Left lung (tissue), 10 donors: ENCODE results near the gene MAGEB4. TPM values are rescaled to one million over a fixed set of nuclear protein-coding genes. Genes with fewer than 3 reads are reported as not detected.

ENCODE experiments used
- ATAC-seq: fragments of 200-7000 bp; cut with Tn5 transposase; one replicate; pipeline ENCODE4 v1.9.1; 2020; ENCODE audit warnings: moderate library complexity
- DNase-seq, 4 donors: peaks; one replicate each; pipeline ENCODE4 v3.0.0-alpha.2; 2013 to 2020
- H3K27ac ChIP-seq, 2 donors: fragments of 200-600 bp; sonication (generic) in 1 of 2; one replicate each; pipeline versions ENCODE4 v1.5.0 to v1.8.0; 2020 to 2021
- H3K27me3 ChIP-seq, 2 donors: fragments of 200-600 bp; sonication (generic) in 1 of 2; one replicate each; pipeline versions ENCODE4 v1.5.0 to v1.8.0; 2020 to 2021
- H3K36me3 ChIP-seq, 2 donors: fragments of 200-600 bp; sonication (generic) in 1 of 2; one replicate each; pipeline versions ENCODE4 v1.5.0 to v1.8.0; 2020 to 2021
- H3K4me1 ChIP-seq, 2 donors: fragments of 200-600 bp; one replicate each; pipeline ENCODE4 v1.8.0; 2021
- H3K4me3 ChIP-seq, 2 donors: fragments of 200-600 bp; sonication (generic) in 1 of 2; one replicate each; pipeline versions ENCODE4 v1.5.0 to v1.8.0; 2020 to 2021; ENCODE audit warnings: mild to moderate bottlenecking in 1 of 2
- H3K9me3 ChIP-seq, 2 donors: fragments of 200-600 bp; sonication (generic) in 1 of 2; one replicate each; pipeline versions ENCODE4 v1.5.0 to v1.8.0; 2020 to 2021
- intact Hi-C, 2 donors: fragments of 100-400 bp; cut with DNase I; formaldehyde crosslinking; loops; one replicate each; pipeline versions ENCODE4 v1.11.2 to v1.14.2; 2022
- polyA plus RNA-seq, 6 donors: library from polyadenylated mRNA; unstranded; fragments of 120-200 nt; gene quantifications; one replicate each; pipeline ENCODE4 v1.2.1, GENCODE V29; 2013; ENCODE audit not compliant: insufficient read length in 6 of 6
- total RNA-seq, 2 donors: library from RNA; stranded (reverse); fragmentation: NEBNext Ultra II Directional; extraction: Animal tissue kit (Norgen Biotek cat#: 25700); gene quantifications; one replicate each; pipeline ENCODE4 v1.2.1, GENCODE V29; 2021
- TF ChIP-seq, protein P1 (sequence below), 2 donors: fragments of 200-600 bp; sonication (generic) in 1 of 2; IDR thresholded peaks; one replicate each; pipeline versions ENCODE4 v1.5.0 to v1.8.0; 2021; ENCODE audit warnings: antibody characterized with exemption in 2 of 2
- donor health status: DM: no; HTN: yes; CAD: no.
- donor health status: DM: no; HTN: no; CAD: no.

The MAGEB4 gene
- total and polyA plus RNA-seq, 8 donors: not detected

DNA sequence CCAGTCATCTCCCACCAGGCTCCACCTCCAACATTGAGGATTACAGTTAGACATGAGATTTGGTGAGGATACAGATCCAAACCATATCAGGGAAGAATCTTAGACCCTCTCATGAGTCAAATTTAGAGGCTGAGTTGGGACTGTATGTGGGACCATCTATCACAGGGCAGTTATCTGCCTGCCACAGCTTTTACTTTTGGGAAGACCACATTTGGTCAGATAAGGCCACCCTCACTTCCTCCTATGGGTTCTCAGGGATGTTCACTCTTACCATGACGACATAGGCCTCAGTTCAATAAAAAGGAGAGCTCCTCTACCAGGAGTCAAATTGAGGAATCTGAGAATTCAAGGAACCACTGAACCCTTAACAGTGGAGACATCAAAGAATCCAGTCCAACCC is 24.3 kb upstream of the MAGEB4 start:
- H3K9me3 ChIP-seq: no peaks in the 10 kb centered on the region
- no peak for DNase-seq
- TF ChIP-seq, protein P1, sequence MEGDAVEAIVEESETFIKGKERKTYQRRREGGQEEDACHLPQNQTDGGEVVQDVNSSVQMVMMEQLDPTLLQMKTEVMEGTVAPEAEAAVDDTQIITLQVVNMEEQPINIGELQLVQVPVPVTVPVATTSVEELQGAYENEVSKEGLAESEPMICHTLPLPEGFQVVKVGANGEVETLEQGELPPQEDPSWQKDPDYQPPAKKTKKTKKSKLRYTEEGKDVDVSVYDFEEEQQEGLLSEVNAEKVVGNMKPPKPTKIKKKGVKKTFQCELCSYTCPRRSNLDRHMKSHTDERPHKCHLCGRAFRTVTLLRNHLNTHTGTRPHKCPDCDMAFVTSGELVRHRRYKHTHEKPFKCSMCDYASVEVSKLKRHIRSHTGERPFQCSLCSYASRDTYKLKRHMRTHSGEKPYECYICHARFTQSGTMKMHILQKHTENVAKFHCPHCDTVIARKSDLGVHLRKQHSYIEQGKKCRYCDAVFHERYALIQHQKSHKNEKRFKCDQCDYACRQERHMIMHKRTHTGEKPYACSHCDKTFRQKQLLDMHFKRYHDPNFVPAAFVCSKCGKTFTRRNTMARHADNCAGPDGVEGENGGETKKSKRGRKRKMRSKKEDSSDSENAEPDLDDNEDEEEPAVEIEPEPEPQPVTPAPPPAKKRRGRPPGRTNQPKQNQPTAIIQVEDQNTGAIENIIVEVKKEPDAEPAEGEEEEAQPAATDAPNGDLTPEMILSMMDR (IDR thresholded peaks at IDR 0.05): no peak
- intact Hi-C loops: no loop called here
- H3K27me3 ChIP-seq: no peaks in the 10 kb centered on the region
- no peaks in the 10 kb centered on the region for H3K36me3 ChIP-seq
- ATAC-seq: no peak
- no peak overlapping the region for H3K4me3 ChIP-seq
- H3K27ac ChIP-seq: no peak overlapping the region
- no peaks in the 10 kb centered on the region for H3K4me1 ChIP-seq

DNA sequence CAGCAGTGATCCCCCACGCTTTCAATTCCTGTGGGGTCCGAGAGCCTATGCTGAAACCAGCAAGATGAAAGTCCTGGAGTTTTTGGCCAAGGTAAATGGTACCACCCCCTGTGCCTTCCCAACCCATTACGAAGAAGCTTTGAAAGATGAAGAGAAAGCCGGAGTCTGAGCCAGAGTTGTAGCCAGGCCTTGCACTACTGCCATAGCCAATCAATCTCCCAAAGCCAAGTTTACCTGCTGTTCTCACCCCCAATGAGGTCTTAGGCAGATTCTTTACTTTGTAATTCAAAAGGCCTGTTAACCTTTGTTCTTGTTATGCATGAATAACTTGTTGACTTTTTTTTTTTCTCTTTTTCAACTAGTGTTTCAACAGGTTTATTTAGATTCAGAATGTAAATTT is 22.4 kb upstream of the MAGEB4 start:
- no peaks in the 10 kb centered on the region for H3K4me1 ChIP-seq
- TF ChIP-seq, protein P1 (IDR thresholded peaks at IDR 0.05): no peak
- DNase-seq (no peak), ATAC-seq (no peak)
- no peaks in the 10 kb centered on the region for H3K27me3 ChIP-seq
- no peaks in the 10 kb centered on the region for H3K9me3 ChIP-seq
- intact Hi-C loops: no loop called here
- H3K36me3 ChIP-seq: no peaks in the 10 kb centered on the region
- no peak overlapping the region for H3K27ac ChIP-seq
- no peak overlapping the region for H3K4me3 ChIP-seq

DNA sequence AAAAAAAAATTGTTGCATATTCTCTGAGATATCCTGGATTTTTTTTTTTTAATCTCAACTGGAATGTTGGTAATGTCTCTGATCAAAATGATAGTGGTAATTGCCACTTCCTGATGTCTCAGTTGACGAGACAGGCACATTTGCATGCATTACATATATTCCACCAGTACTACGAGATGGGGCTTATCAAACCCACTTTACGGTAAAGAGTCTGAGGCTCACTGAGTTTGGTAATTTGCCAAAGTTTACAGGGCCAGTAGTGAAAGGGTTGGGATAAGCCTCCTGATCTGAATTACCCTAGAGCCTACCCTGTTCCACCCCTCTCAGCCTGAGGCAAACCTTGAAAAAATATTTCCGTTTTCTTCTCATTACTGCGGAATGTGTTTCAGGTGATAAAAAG is 21.1 kb upstream of the MAGEB4 start:
- DNase-seq: no peak
- H3K4me3 ChIP-seq: no peak overlapping the region
- no peaks in the 10 kb centered on the region for H3K9me3 ChIP-seq
- TF ChIP-seq, protein P1 (IDR thresholded peaks at IDR 0.05): no peak
- H3K27me3 ChIP-seq: no peaks in the 10 kb centered on the region
- ATAC-seq: no peak
- intact Hi-C loops: no loop called here
- H3K4me1 ChIP-seq: no peaks in the 10 kb centered on the region
- H3K36me3 ChIP-seq: no peaks in the 10 kb centered on the region
- no peak overlapping the region for H3K27ac ChIP-seq

DNA sequence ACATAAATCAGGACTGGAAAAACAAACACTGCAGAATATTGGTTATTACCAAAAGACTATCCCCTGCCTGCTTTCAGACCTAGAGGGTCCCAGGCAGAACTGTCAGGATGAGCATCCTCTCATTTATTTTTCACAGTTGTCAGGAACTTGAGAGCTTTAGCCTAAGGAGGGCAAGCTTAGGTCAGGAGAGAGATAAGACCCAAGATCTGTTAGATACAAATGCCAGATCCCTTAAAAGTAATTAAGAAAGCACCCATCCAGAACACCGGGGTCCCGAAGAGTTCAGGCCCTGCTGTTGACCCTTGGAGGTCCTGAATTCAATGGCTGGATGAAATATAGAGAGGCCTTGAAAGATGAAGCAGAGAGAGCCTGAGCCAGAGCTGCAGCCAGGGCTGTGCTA is 17.3 kb upstream of the MAGEB4 start:
- no peak for DNase-seq
- no peaks in the 10 kb centered on the region for H3K36me3 ChIP-seq
- intact Hi-C loops: no loop called here
- H3K27ac ChIP-seq: no peak overlapping the region
- no peaks in the 10 kb centered on the region for H3K9me3 ChIP-seq
- no peaks in the 10 kb centered on the region for H3K4me1 ChIP-seq
- ATAC-seq: no peak
- no peaks in the 10 kb centered on the region for H3K27me3 ChIP-seq
- no peak overlapping the region for H3K4me3 ChIP-seq
- TF ChIP-seq, protein P1 (IDR thresholded peaks at IDR 0.05): no peak

DNA sequence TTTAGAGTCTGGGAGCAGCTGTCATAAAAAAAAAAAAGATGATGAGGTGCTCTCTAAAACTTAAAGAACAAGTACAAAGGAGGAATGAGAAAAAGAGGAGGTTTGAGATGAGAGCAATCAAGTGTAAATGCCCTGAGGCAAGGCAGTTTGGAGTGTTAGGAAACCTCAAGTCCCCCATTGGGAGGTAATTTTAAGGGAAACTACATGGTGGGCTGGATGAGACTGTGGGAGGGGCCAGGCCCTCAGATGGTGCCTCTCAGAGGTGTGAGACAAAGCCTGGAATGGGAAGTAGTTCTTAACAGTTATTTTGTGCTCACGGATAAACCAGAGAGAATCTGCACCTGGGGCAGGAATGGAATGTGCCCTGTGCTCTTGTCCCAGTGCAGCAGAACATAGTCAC is 13.3 kb upstream of the MAGEB4 start:
- H3K4me3 ChIP-seq: no peak overlapping the region
- TF ChIP-seq, protein P1 (IDR thresholded peaks at IDR 0.05): no peak
- no peaks in the 10 kb centered on the region for H3K36me3 ChIP-seq
- intact Hi-C loops: no loop called here
- DNase-seq: no peak
- H3K4me1 ChIP-seq: no peaks in the 10 kb centered on the region
- H3K27me3 ChIP-seq: no peaks in the 10 kb centered on the region
- no peak for ATAC-seq
- no peaks in the 10 kb centered on the region for H3K9me3 ChIP-seq
- H3K27ac ChIP-seq: no peak overlapping the region
